OCI-LY1 (cell line): ENCODE measurements around the gene FA2H.
A peak's percentile ranks its signal among the peaks of the same experiment; 100 is the strongest.

Experiments used
- H2AFZ ChIP-seq: fragments of 200-600 bp; sonication (generic), shearing (Covaris generic); 2 replicates; pipeline ENCODE4 v1.6.0; 2014; ENCODE audit warnings: antibody characterized with exemption, mild to moderate bottlenecking, low read length
- H3F3A ChIP-seq: fragments of 200-600 bp; sonication (generic), shearing (Covaris generic); 2 replicates; pipeline ENCODE4 v1.6.0; 2014; ENCODE audit warnings: mild to moderate bottlenecking, antibody characterized with exemption, low read length, moderate library complexity; ENCODE audit not compliant: insufficient read depth
- H3K27ac ChIP-seq: fragments of 200-600 bp; sonication (generic); 2 replicates; pipeline ENCODE4 v1.5.1; 2014; ENCODE audit warnings: low read length, mixed run types, mild to moderate bottlenecking, low read depth; ENCODE audit not compliant: poor library complexity, severe bottlenecking
- H3K27me3 ChIP-seq: fragments of 200-600 bp; sonication (generic); 2 replicates; pipeline ENCODE4 v1.6.0; 2014; ENCODE audit warnings: antibody characterized with exemption, mild to moderate bottlenecking, low read length, moderate library complexity; ENCODE audit not compliant: insufficient read depth
- H3K36me3 ChIP-seq: fragments of 200-600 bp; sonication (generic); 2 replicates; pipeline ENCODE4 v1.6.1; 2014; ENCODE audit warnings: mild to moderate bottlenecking, antibody characterized with exemption, low read length, moderate library complexity, mixed read lengths; ENCODE audit not compliant: insufficient read depth
- H3K4me1 ChIP-seq: fragments of 200-600 bp; sonication (generic); 2 replicates; pipeline ENCODE4 v1.5.1; 2014; ENCODE audit warnings: mild to moderate bottlenecking, low read length, moderate library complexity; ENCODE audit not compliant: insufficient read depth, severe bottlenecking
- H3K4me2 ChIP-seq: fragments of 200-600 bp; sonication (generic), shearing (Covaris generic); 2 replicates; pipeline ENCODE4 v1.6.1; 2014; ENCODE audit warnings: low read length
- H3K4me3 ChIP-seq: fragments of 200-600 bp; sonication (generic); 2 replicates; pipeline ENCODE4 v1.5.1; 2014; ENCODE audit warnings: low read length, low read depth, mild to moderate bottlenecking, mixed read lengths; ENCODE audit not compliant: poor library complexity, severe bottlenecking
- H3K79me2 ChIP-seq: fragments of 200-600 bp; shearing (Covaris generic); 2 replicates; pipeline ENCODE4 v1.6.1; 2016; ENCODE audit warnings: mixed run types, low read length, mixed read lengths; ENCODE audit not compliant: insufficient read depth
- H3K9ac ChIP-seq: fragments of 200-600 bp; sonication (generic), shearing (Covaris generic); 2 replicates; pipeline ENCODE4 v1.6.1; 2014; ENCODE audit warnings: mild to moderate bottlenecking, low read length, mixed read lengths
- H3K9me2 ChIP-seq: fragments of 200-600 bp; sonication (generic), shearing (Covaris generic); 2 replicates; pipeline ENCODE4 v1.6.1; 2014; ENCODE audit warnings: low read depth, mild to moderate bottlenecking, low read length, mixed read lengths
- H3K9me3 ChIP-seq: fragments of 200-600 bp; shearing (Covaris generic); 2 replicates; pipeline ENCODE4 v1.6.1; 2014; ENCODE audit warnings: low read length, mixed read lengths
- H4K20me1 ChIP-seq: fragments of 200-600 bp; sonication (generic), shearing (Covaris generic); 2 replicates; pipeline ENCODE4 v1.6.0; 2016; ENCODE audit warnings: mild to moderate bottlenecking, low read length; ENCODE audit not compliant: insufficient read depth
- CTCF ChIP-seq: fragments of 200-600 bp; sonication (generic), shearing (Covaris generic); IDR thresholded peaks from 2 replicates; pipeline ENCODE4 v1.5.1; 2017; ENCODE audit warnings: mild to moderate bottlenecking, antibody characterized with exemption, low read length, moderate library complexity, mixed read lengths
- EZH2 ChIP-seq: fragments of 200-600 bp; sonication (generic), shearing (Covaris generic); IDR thresholded peaks from 2 replicates; pipeline ENCODE4 v1.8.0; 2017; ENCODE audit warnings: borderline replicate concordance, mixed run types, mild to moderate bottlenecking, antibody characterized with exemption, low read length, moderate library complexity, mixed read lengths

The FA2H gene

GRCh38 chr16:74709441-74709877 lies 65.2 kb downstream of the FA2H start:
- Histone ChIP-seq H3K9me3 (no peaks in the 10 kb centered on the region), H4K20me1 (no peaks in the 10 kb centered on the region), H3K27ac (no peak overlapping the region), H3K9me2 (no peaks in the 10 kb centered on the region), H3K36me3 (no peaks in the 10 kb centered on the region), H2AFZ (no peak overlapping the region), H3K9ac (no peak overlapping the region), H3K27me3 (no peaks in the 10 kb centered on the region; the same call in none of the 2 replicates), H3K79me2 (no peaks in the 10 kb centered on the region), H3K4me2 (no peak overlapping the region), H3K4me3 (no peak overlapping the region), H3K4me1 (no peaks in the 10 kb centered on the region), H3F3A (no peaks in the 10 kb centered on the region)
- TF ChIP-seq CTCF (peak; percentile 92), EZH2 (no peak)

- Histone ChIP-seq H3K4me3 (peak within 1 kb of the TSS; percentile 54), H3K27ac (no peak within 1 kb of the TSS), H2AFZ (no peak within 1 kb of the TSS), H3K9me2 (no peaks in the 10 kb centered on the region), H3K36me3 (no peaks in the 10 kb centered on the region), H3K4me2 (peak within 1 kb of the TSS; percentile 93), H3K79me2 (no peaks in the 10 kb centered on the region), H3K27me3 (no peaks in the 10 kb centered on the region), H3K9me3 (no peaks in the 10 kb centered on the region), H3K9ac (peak within 1 kb of the TSS; percentile 37; the same call in 1 of the 2 replicates), H3K4me1 (peaks cover 27% of the 10 kb centered on the region), H4K20me1 (no peaks in the 10 kb centered on the region), H3F3A (no peaks in the 10 kb centered on the region)
- TF ChIP-seq EZH2 (no peak), CTCF (no peak)
These were observed 74.0 kb downstream of the FA2H start, which contains the start of gene MLKL for GRCh38 chr16:74700438-74701225. Gene MLKL (minus strand): TSS chr16:74700862. CDS start chr16:74695757, 5,105 bp downstream.

DNA sequence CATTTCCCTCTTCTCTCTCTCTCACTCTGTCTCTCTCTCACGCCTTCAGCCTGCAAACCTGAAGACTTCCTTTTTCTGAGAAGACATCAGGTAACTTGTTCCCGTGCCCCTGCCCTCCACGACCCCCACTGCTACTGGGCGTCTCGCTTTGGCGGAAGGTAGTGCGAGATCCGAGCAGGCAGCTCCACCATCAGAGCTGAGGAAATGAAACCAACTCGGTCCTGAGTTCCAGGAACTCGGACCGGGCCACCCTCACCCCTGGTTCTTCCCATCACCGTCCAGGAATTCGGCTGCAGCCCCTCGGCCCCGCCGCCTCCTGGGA lies 74.5 kb downstream of the FA2H start:
- H3K79me2 ChIP-seq, result no peaks in the 10 kb centered on the region
- peaks cover 27% of the 10 kb centered on the region for H3K4me1 ChIP-seq
- TF ChIP-seq EZH2, result no peak
- no peak for TF ChIP-seq CTCF
- H4K20me1 ChIP-seq, result no peaks in the 10 kb centered on the region
- H3K36me3 ChIP-seq, result no peaks in the 10 kb centered on the region
- H2AFZ ChIP-seq, result no peak overlapping the region
- H3K9ac ChIP-seq, result peak overlapping the region; percentile 37; the same call in 1 of the 2 replicates
- H3K9me2 ChIP-seq, result no peaks in the 10 kb centered on the region
- no peaks in the 10 kb centered on the region for H3K27me3 ChIP-seq
- peak overlapping the region; percentile 93 for H3K4me2 ChIP-seq
- H3F3A ChIP-seq, result no peaks in the 10 kb centered on the region
- peak overlapping the region; percentile 54 for H3K4me3 ChIP-seq
- H3K9me3 ChIP-seq, result no peaks in the 10 kb centered on the region
- H3K27ac ChIP-seq, result no peak overlapping the region
